NCI-H2081 (cell line): ENCODE results near the gene GALNTL6.
"Not testable (repeated sequence)": the region's sequence is repeated elsewhere in the genome, so short reads cannot be mapped to it uniquely, and the experiment has no call there.

Experiments used
- DNase-seq, 2 experiments: peaks; one replicate each; lab custom pipeline; 2025; lab: John Stamatoyannopoulos, UW

The GALNTL6 gene

GRCh38 chr4:172942840-172943239, 1129.6 kb downstream of the GALNTL6 start:
- no peak for DNase-seq

- DNase-seq, result no peak
Measured at GRCh38 chr4:172945611-172946010, 1132.4 kb downstream of the GALNTL6 start.

GRCh38 chr4:172946503-172946902, 1133.3 kb downstream of the GALNTL6 start:
- peak; percentile 13 to 40 for DNase-seq

GRCh38 chr4:172947594-172947993, 1134.4 kb downstream of the GALNTL6 start:
- no peak for DNase-seq

- no peak for DNase-seq
Measured at GRCh38 chr4:172950990-172951389, 1137.8 kb downstream of the GALNTL6 start.

GRCh38 chr4:172951679-172952451, 1138.7 kb downstream of the GALNTL6 start:
- no peak for DNase-seq

- DNase-seq, result no peak
Measured at GRCh38 chr4:172953896-172954568, 1140.8 kb downstream of the GALNTL6 start.

- not testable (repeated sequence) for DNase-seq
Measured at GRCh38 chr4:172956340-172956739, 1143.1 kb downstream of the GALNTL6 start.

GRCh38 chr4:172957216-172957615, 1144.0 kb downstream of the GALNTL6 start:
- no peak for DNase-seq

- peak; percentile 29 to 73 for DNase-seq
Measured at GRCh38 chr4:172962564-172963353, 1149.6 kb downstream of the GALNTL6 start.

- no peak for DNase-seq
Measured at GRCh38 chr4:172963498-172964294, 1150.5 kb downstream of the GALNTL6 start.

GRCh38 chr4:172970189-172970588, 1157.0 kb downstream of the GALNTL6 start:
- DNase-seq, result not testable (repeated sequence)

- no peak for DNase-seq
Measured at GRCh38 chr4:172974586-172974985, 1161.4 kb downstream of the GALNTL6 start.

GRCh38 chr4:172975651-172976229, 1162.5 kb downstream of the GALNTL6 start:
- DNase-seq, result no peak

- DNase-seq, result not testable (repeated sequence)
Measured at GRCh38 chr4:172977491-172978041, 1164.4 kb downstream of the GALNTL6 start.

- peak; percentile 10 to 77 for DNase-seq
Measured at GRCh38 chr4:172978848-172979247, 1165.6 kb downstream of the GALNTL6 start.

GRCh38 chr4:172979332-172979731, 1166.1 kb downstream of the GALNTL6 start:
- no peak for DNase-seq

GRCh38 chr4:172980219-172980618, 1167.0 kb downstream of the GALNTL6 start:
- DNase-seq, result no peak

- peak; percentile 0 to 3 for DNase-seq
Measured at GRCh38 chr4:172982151-172982590, 1169.0 kb downstream of the GALNTL6 start.

- no peak for DNase-seq
Measured at GRCh38 chr4:172983014-172983413, 1169.8 kb downstream of the GALNTL6 start.

- no peak for DNase-seq
Measured at GRCh38 chr4:172983631-172984030, 1170.4 kb downstream of the GALNTL6 start.
